GM18867 (cell line): ENCODE data around the gene CNIH2.
"Not testable (repeated sequence)": the region's sequence is repeated elsewhere in the genome, so short reads cannot be mapped to it uniquely, and the experiment has no call there.

Source experiments
- ATAC-seq: cut with Tn5 transposase; IDR thresholded peaks from one replicate; pipeline ENCODE4 v1.9.1; 2021; ENCODE audit warnings: mild to moderate bottlenecking, moderate library complexity; ENCODE audit not compliant: unreplicated experiment

CNIH2 gene

DNA sequence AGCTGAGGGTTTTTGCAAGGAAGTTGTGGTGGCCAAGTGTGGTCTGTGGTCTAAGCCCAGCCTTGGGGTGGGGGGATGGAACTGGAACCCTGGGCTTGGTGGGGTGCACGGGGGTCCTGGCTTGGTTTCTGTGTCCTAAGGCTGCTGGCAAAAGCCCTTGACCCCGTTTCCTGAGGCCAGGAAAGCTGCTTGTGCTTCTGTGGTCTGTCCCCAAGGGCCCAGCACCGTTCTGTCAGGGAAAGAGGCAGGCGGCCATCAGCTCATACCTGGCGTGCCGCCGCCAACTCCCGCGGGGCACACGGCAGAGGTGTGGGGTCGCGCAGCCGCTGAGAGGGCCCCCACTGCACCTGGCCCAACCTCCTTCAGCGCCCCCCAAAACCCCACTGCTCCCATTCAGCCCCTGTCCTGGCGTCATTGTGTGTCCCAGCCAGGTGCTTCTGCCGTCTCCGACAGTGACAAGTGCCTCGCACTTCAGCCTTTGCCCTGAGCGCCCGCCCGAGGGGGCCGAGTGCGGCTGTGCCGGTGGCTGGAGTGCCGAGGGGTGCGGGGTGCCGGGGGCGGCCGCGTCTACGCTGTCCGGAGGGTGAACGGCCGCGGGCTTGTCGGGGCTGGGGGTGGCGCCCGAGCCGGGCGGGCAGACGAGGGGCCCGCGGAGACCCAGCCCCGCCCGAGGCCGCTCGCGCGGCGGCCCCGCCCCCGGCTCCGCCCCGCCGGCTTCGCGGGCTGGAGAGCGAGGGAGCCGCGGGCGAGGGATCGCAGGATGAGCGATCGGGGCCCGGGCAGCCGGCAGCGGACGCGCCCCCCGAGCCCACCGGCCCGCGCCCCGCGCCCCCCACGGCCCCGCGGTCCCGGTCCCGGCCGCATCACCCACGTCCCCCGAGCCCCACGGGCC, at the start of gene CNIH2:
TSS of gene CNIH2 (plus strand) at position 705 of the 892 bp plus-strand sequence. CDS start 282 bp downstream, outside the sequence.
- ATAC-seq: no peak

- no peak for ATAC-seq
Observed at GRCh38 chr11:66228521-66228920, 49.5 kb upstream of the CNIH2 start.

DNA sequence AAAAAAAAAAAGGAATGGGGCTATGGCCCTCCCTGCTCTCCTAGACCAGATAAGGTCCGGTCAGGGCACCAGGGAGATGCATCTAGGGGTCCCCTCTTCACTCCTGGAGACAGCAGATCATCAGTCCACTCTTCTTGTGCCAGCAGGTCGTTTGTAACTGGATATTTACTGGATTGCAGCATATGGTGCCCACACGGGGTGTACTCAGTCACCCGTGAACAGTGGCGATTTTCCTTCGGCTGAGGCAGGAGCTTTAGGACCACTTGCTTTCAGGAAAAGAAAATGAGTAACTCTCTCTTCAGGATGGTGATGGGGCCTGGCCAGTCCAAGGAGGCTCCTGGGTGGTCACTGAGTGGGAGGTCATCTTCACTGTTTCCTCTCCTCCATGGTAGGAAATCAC, 47.8 kb upstream of the CNIH2 start:
- ATAC-seq: no peak

DNA sequence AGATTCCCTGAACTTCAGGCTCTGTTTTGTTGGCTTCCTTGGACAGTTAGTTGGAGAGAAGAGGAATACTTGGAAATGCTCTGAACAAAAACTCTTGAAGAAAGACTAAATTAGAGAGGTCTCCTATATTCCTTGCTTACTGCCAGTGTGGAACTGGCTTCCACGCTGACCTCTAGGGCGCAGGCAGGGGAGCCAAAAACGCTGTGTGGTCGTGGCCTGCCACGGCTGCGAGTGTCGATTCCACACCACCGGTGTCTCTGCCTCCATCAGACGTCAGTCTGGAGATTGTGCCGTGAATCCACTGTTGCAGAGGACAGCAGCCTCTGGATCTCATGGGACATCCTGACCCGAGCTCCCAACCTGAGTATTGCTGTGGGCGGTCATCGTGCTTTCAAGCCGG, 47.0 kb upstream of the CNIH2 start:
- no peak for ATAC-seq

- no peak for ATAC-seq
Observed at GRCh38 chr11:66231561-66231960, 46.4 kb upstream of the CNIH2 start.

DNA sequence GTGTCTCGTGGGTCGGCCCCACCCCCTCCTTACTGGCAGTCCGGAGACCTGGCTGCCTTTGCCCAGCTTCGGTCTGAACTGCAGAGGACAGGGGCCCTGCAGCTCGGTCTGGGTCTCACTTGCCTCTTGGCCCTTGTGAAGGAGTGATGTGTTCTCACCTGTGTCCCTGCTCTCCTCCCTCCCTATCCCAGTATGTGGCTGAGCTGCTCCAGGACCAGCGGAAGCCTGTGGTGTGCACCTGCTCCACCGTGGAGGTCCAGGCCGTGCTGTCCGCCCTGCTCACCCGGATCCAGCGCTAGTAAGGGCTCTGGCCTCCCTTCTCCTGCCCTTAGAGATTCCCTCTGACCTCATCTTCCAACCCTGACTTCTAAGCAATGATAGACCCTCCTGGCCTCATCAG, 45.2 kb upstream of the CNIH2 start:
- no peak for ATAC-seq

DNA sequence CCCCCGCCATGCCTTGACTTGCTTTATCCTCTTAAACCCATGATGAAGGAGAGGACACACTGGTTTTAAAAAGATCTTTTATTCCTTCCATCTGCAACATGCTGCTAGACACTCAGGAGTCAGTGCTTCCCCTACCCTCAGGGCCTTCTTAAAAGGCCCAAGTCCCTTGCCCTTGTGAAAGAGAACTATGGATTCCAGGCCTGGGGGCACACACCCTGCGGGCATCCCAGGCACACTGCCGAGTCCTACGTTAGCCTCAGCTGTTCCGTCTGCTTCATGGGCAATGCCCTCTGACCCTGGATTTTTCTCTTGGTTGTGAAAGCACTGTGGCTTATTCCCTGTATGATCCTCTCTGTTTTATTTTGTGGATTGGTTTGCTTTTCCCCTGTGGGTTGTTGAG, 44.7 kb upstream of the CNIH2 start:
- no peak for ATAC-seq

DNA sequence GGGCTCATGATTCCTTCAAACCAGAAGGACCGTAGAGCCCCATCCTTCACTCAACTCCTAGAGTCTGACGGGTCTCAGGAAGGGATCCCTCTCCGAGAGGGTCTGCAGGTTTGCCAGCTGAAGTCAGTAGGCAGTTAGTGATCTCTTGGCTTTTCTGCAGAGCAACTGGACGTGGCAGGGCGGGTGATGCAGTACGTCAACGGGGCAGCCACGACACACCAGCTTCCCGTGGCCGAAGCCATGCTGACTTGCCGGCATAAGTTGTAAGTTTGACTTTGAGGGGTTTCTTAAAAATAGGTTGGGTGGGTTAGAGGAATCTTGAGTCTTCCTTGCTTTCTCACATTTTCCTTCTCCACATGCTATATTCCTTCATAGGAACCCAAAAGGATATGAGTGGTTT, 42.8 kb upstream of the CNIH2 start:
- ATAC-seq: no peak

DNA sequence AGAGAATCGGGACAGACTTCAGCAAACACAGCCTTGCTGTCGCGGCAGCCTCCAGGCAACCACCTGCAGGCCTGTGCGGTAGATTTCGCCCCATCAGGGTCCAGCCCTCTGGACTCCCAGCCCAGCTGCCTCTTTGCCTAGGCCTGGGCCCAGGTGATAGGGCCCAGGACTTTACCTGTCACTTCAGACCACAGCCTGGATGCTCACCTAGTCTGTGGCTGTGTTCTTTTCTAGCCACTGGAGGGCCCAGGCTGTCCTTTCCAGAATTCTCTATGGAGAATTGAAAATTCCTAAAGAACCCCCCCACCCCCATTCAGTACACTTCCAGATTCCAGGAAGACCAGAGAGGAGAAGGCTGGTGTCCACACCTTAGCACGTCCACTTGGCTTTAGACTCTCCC, 40.1 kb upstream of the CNIH2 start:
- no peak for ATAC-seq

GRCh38 chr11:66238786-66239413, 39.1 kb upstream of the CNIH2 start:
- ATAC-seq: no peak

DNA sequence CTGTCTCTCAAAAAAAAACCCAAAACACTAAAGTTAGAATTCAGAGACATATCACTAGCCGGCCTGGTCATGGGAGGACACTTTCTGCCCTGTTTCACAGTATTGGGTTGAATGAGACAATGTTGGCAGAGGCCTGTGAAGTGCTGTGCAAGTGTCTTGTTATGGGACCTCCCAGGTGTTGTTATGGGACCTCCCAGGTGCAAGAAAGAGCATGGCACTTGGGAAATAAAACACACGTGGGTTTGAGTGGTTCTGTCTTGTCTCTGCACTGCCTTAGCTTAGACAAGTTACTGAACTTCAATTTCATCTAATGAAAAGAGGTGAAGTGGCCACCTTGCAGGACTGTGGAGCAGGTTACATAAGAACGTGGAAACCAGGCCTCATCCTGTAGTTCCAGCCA, 38.5 kb upstream of the CNIH2 start:
- ATAC-seq: no peak

DNA sequence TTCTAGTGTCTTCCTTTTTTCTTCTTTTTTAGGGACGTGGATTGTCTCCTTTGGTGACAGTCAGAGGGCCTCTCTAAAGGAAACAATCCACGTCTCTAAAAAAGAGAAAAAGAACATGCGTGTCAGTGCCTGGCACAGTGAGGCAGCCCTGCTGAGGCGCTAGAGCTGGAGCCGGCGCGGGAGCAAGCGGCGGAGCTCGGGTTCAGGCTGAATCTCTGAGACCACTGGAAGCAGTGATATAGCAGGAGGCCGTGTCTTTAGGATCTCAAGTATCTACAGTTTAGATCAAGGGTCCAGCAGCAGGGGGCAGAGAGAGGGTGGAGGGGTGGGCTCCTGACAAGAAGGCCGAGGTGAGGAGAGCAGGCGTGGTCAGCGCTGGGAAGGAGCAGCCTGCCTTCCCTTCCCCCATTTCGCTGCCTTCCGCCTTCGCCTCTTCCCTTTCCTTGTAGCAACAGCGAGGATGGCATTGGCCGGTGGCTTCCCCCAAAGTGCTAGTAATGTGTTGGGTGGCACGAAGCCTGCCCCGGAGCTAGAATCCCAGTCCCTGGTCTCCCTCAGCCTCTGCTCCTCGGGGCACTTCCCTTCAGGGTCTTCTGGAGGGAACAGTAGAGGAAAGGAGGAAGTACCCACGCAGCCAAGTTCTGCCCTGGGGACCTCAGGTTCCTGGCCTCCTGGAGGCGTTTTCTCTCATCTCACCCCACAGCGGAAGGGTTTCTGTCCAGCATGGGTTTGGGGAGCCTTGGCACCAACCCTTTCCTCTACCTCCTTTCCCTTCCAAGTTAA, 37.8 kb upstream of the CNIH2 start:
- no peak for ATAC-seq

DNA sequence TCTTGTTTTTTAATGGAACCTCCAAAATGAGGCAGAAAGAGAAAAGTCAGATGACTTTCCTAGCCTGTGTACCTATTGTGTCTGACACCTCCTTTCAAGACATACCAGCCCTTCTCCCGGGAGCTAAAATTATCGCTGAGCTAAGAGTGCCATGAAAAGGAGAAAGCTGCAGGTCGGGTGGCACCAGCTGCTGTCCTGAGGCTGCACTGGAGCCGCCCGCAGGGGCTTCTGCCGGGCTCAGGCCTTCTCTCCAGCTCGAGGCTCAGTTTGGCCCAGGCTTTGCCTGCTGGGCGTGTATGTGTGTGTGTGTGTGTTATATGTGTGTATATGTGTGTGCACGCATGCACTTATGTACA, 37.2 kb upstream of the CNIH2 start:
- no peak for ATAC-seq

GRCh38 chr11:66242095-66242765, 35.7 kb upstream of the CNIH2 start:
- ATAC-seq: no peak

DNA sequence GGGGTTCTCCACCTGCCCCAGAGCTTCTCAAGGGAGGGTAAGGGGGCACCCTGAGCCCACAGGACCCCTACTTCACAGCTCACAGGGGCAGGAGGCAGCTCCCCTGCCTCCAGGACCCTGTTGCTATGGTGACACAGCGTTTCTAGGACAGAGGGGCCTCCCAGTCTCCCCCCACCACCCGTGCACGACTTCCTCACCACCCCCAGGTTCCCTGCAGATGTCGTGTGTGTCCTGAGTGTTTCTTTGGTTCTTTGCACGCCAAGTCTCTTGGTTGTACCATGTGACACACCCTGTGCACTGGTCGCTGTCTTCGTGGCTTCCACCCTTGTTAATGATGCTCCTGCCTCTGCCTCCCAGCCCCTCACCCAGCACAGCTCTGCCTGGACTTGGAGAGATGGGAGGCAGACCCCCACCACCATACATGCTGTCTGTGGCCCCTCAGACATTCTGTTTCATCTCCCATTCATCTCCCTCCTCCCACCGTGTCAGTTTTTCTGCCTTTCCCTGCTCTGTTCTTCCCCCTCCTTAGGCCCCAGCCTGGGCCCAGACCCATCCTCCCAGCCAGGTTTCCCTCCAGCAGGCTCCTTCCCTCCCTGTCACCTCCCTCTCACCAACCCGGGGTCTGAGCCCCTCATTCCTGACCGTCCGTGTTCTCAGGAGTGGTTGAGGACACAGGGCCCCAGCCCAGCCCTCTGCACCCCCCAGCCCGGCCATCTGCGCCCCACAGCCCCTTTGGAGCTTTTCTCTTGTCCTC, 34.0 kb upstream of the CNIH2 start:
- ATAC-seq: no peak

- no peak for ATAC-seq
Observed at GRCh38 chr11:66247295-66247694, 30.7 kb upstream of the CNIH2 start.

GRCh38 chr11:66247801-66248200, 30.2 kb upstream of the CNIH2 start:
- no peak for ATAC-seq

GRCh38 chr11:66248903-66249302, 29.1 kb upstream of the CNIH2 start:
- ATAC-seq: no peak

DNA sequence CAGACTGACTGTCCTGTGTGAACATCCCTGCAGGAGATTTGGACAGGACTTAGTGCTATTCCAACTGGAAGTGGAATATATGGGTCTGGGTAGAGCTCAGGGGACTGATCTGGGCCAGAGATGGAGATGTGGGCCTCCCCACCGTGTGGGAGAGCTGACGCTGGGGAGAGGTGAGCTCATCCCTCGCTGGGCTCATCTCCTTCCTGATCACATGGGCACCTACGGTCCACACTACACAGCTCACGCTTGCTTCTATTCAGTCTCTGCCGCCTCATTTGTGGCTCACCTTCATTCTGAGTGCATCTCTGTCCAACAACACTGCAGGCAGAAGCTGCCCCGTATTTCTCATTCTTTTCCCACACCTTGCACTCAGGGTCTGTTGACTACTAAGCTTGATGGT, 26.2 kb upstream of the CNIH2 start:
- ATAC-seq: no peak

GRCh38 chr11:66253081-66253480, 24.9 kb upstream of the CNIH2 start:
- not testable (repeated sequence) for ATAC-seq
